H9 (cell line): ENCODE measurements around the gene SHISA9. TPM values are rescaled to one million over a fixed set of nuclear protein-coding genes. Genes with fewer than 3 reads are reported as not detected.

Source experiments
- DNase-seq: peaks from one replicate; pipeline ENCODE4 v3.0.0-alpha.2; 2017
- H2AFZ ChIP-seq: one replicate; pipeline ENCODE4 v1.6.1; 2013; ENCODE audit warnings: mild to moderate bottlenecking, low read length, control low read depth, moderate library complexity
- H2AK5ac ChIP-seq: 2 replicates; pipeline ENCODE4 v1.6.1; 2013; ENCODE audit warnings: low read length, control low read depth, mixed read lengths; ENCODE audit not compliant: insufficient read length
- H2BK120ac ChIP-seq: one replicate; pipeline ENCODE4 v1.6.1; 2013; ENCODE audit warnings: low read depth, mild to moderate bottlenecking, low read length, control low read depth, inconsistent platforms; ENCODE audit not compliant: poor library complexity, severe bottlenecking
- H2BK12ac ChIP-seq: 2 replicates; pipeline ENCODE4 v1.6.1; 2013; ENCODE audit warnings: low read length, control low read depth, mixed read lengths, low read depth; ENCODE audit not compliant: insufficient read length
- H2BK15ac ChIP-seq: 2 replicates; pipeline ENCODE4 v1.6.1; 2013; ENCODE audit warnings: low read depth, low read length, control low read depth
- H2BK20ac ChIP-seq: one replicate; pipeline ENCODE4 v1.6.1; 2013; ENCODE audit warnings: low read depth, mild to moderate bottlenecking, low read length, control low read depth, inconsistent platforms; ENCODE audit not compliant: poor library complexity, severe bottlenecking
- H2BK5ac ChIP-seq: 2 replicates; pipeline ENCODE4 v1.6.1; 2013; ENCODE audit warnings: low read length, control low read depth, mixed read lengths; ENCODE audit not compliant: insufficient read length
- H3K14ac ChIP-seq: 2 replicates; pipeline ENCODE4 v1.6.1; 2013; ENCODE audit warnings: low read length, control low read depth; ENCODE audit not compliant: insufficient read depth
- H3K18ac ChIP-seq: 2 replicates; pipeline ENCODE4 v1.6.1; 2013; ENCODE audit warnings: low read depth, mild to moderate bottlenecking, mixed read lengths, low read length, control low read depth; ENCODE audit not compliant: insufficient read length
- H3K23ac ChIP-seq: 2 replicates; pipeline ENCODE4 v1.6.1; 2013; ENCODE audit warnings: low read length, control low read depth, mixed read lengths, low read depth; ENCODE audit not compliant: insufficient read length
- H3K23me2 ChIP-seq: 2 replicates; pipeline ENCODE4 v1.6.1; 2013; ENCODE audit warnings: low read depth, mild to moderate bottlenecking, mixed read lengths, low read length, control low read depth; ENCODE audit not compliant: insufficient read length, poor library complexity, severe bottlenecking
- H3K27ac ChIP-seq: 2 replicates; pipeline ENCODE4 v1.5.1; 2013; ENCODE audit warnings: low read length, control low read depth, mixed read lengths, low read depth; ENCODE audit not compliant: insufficient read length
- H3K27me3 ChIP-seq: 2 replicates; pipeline ENCODE4 v1.6.1; 2013; ENCODE audit warnings: low read length, control low read depth, inconsistent platforms; ENCODE audit not compliant: insufficient read depth
- H3K4ac ChIP-seq: 2 replicates; pipeline ENCODE4 v1.6.1; 2013; ENCODE audit warnings: low read depth, mild to moderate bottlenecking, control low read depth, inconsistent platforms, low read length, moderate library complexity
- H3K4me1 ChIP-seq: 2 replicates; pipeline ENCODE4 v1.6.1; 2013; ENCODE audit warnings: low read length, control low read depth, inconsistent platforms; ENCODE audit not compliant: insufficient read depth
- H3K4me2 ChIP-seq: 2 replicates; pipeline ENCODE4 v1.6.1; 2013; ENCODE audit warnings: low read length, control low read depth, mixed read lengths; ENCODE audit not compliant: insufficient read length, insufficient read depth
- H3K56ac ChIP-seq: 2 replicates; pipeline ENCODE4 v1.6.1; 2013; ENCODE audit warnings: low read depth, mild to moderate bottlenecking, mixed read lengths, low read length, control low read depth; ENCODE audit not compliant: insufficient read length
- H3K79me1 ChIP-seq: 2 replicates; pipeline ENCODE4 v1.6.1; 2013; ENCODE audit warnings: low read depth, mild to moderate bottlenecking, moderate library complexity, low read length, control low read depth, inconsistent platforms; ENCODE audit not compliant: insufficient read depth, poor library complexity, severe bottlenecking
- H3K79me2 ChIP-seq: 2 replicates; pipeline ENCODE4 v1.6.1; 2013; ENCODE audit warnings: low read length, control low read depth, inconsistent platforms; ENCODE audit not compliant: insufficient read depth
- H3K9ac ChIP-seq: 2 replicates; pipeline ENCODE4 v1.6.1; 2013; ENCODE audit warnings: low read length, control low read depth, mixed read lengths; ENCODE audit not compliant: insufficient read length; ENCODE audit errors: extremely low read depth
- H3K9me3 ChIP-seq: one replicate; pipeline ENCODE4 v1.6.1; 2013; ENCODE audit warnings: low read depth, low read length, inconsistent platforms; ENCODE audit not compliant: control insufficient read depth
- H3T11ph ChIP-seq: one replicate; pipeline ENCODE4 v1.6.1; 2013; ENCODE audit warnings: mild to moderate bottlenecking, low read length, control low read depth, inconsistent platforms
- H4K20me1 ChIP-seq: one replicate; pipeline ENCODE4 v1.6.1; 2013; ENCODE audit not compliant: control insufficient read depth, insufficient read length, insufficient read depth
- H4K5ac ChIP-seq: 2 replicates; pipeline ENCODE4 v1.6.1; 2013; ENCODE audit warnings: low read depth, mild to moderate bottlenecking, mixed read lengths, low read length, control low read depth; ENCODE audit not compliant: insufficient read length
- H4K8ac ChIP-seq: replicated peaks from 2 replicates; pipeline ENCODE4 v1.6.1; 2013; ENCODE audit warnings: low read length, control low read depth, mixed read lengths, low read depth; ENCODE audit not compliant: insufficient read length
- H4K91ac ChIP-seq: 2 replicates; pipeline ENCODE4 v1.6.1; 2013; ENCODE audit warnings: low read depth, mild to moderate bottlenecking, moderate library complexity, mixed read lengths, low read length, control low read depth; ENCODE audit not compliant: insufficient read length
- H3K27ac Mint-ChIP-seq, 3 experiments: 2 replicates in 2 of 3; 3 replicates in 1 of 3; pipeline ENCODE4 v1.8.0; 2020 to 2021; ENCODE audit warnings: mixed read lengths in 3 of 3, mild to moderate bottlenecking in 1 of 3, moderate library complexity in 1 of 3
- H3K27me3 Mint-ChIP-seq: 2 replicates; pipeline ENCODE4 v1.8.0; 2021; ENCODE audit warnings: low read depth, mild to moderate bottlenecking, moderate library complexity, mixed read lengths
- H3K36me3 Mint-ChIP-seq, 3 experiments: 2 replicates in 2 of 3; 3 replicates in 1 of 3; pipeline ENCODE4 v1.8.0; 2020 to 2021; ENCODE audit warnings: low read depth in 3 of 3, mixed read lengths in 3 of 3; ENCODE audit not compliant: insufficient read depth in 1 of 3
- H3K4me1 Mint-ChIP-seq, 2 experiments: 2 replicates each; pipeline ENCODE4 v1.8.0; 2020; ENCODE audit warnings: mixed read lengths in 2 of 2
- H3K4me3 Mint-ChIP-seq, 2 experiments: 2 replicates in 1 of 2; 3 replicates in 1 of 2; pipeline ENCODE4 v1.8.0; 2020 to 2021; ENCODE audit warnings: mild to moderate bottlenecking in 2 of 2, mixed read lengths in 2 of 2, moderate library complexity in 1 of 2
- H3K9me3 Mint-ChIP-seq, 2 experiments: 2 replicates in 1 of 2; 3 replicates in 1 of 2; pipeline ENCODE4 v1.8.0; 2020; ENCODE audit warnings: mild to moderate bottlenecking in 2 of 2, mixed read lengths in 2 of 2, moderate library complexity in 1 of 2
- WGBS: extraction: QIAGEN DNeasy Blood & Tissue Kit; methylation state at CpG from one replicate; pipeline ENCODE4 v1.1.7; 2013; ENCODE audit warnings: missing lambda C conversion rate, low lambda C conversion rate, mixed read lengths; ENCODE audit not compliant: insufficient read length; ENCODE audit errors: extremely low coverage; 5-methylcytosine and 5-hydroxymethylcytosine counted together
- total RNA-seq: library from RNA; stranded (reverse); gene quantifications from 2 replicates; pipeline ENCODE4 v1.2.1, GENCODE V29; 2021
- TF ChIP-seq, protein P1 (sequence below): fragments of 200-600 bp; sonication (generic); conservative IDR thresholded peaks from 3 replicates; pipeline ENCODE4 v1.8.0; 2021; ENCODE audit warnings: antibody characterized with exemption, mild to moderate bottlenecking

SHISA9 gene
- total RNA-seq, 1 experiment from 2014 or later = 7.0 TPM

DNA sequence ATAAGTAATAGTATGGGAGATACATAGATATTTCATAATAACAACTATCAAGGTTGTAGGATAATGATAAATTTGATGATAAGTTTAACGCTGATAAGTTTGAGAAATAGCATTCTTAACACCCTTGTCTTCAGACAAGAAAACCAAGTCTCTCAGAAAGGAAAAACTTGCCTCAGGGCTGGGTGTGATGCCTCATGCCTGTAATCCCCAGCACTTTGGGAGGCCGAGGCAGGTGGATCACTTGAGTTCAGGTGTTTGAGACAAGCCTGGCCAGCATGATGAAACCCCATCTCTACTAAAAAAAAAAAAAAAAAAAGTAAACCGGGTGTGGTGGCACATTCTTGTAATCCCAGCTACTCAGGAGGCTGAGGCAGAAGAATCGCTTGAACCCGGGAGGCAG, 90.7 kb downstream of the SHISA9 start:
- no CpG with 5 or more reads among the region's 5 CpGs for WGBS
- Histone ChIP-seq H3K4me1 (peaks cover 3% of the 10 kb centered on the region), H4K91ac (no peak overlapping the region), H2AFZ (no peak overlapping the region), H3K14ac (no peak overlapping the region), H2BK5ac (no peak overlapping the region), H3K9ac (no peak overlapping the region), H2BK15ac (no peak overlapping the region), H4K20me1 (no peaks in the 10 kb centered on the region), H3K23ac (no peak overlapping the region), H3K79me1 (no peaks in the 10 kb centered on the region), H4K5ac (no peak overlapping the region), H3K9me3 (no peaks in the 10 kb centered on the region), H3K4me2 (no peak overlapping the region), H3K56ac (no peak overlapping the region), H3T11ph (no peak overlapping the region), H3K79me2 (peaks cover 3% of the 10 kb centered on the region; the same call in 1 of the 2 replicates), H3K27ac (no peak overlapping the region), H3K23me2 (no peaks in the 10 kb centered on the region), H4K8ac (no peak overlapping the region), H2BK12ac (no peak overlapping the region), H2BK20ac (no peak overlapping the region), H2AK5ac (no peak overlapping the region), H3K18ac (no peak overlapping the region), H3K27me3 (no peaks in the 10 kb centered on the region), H3K4ac (no peak overlapping the region), H2BK120ac (no peak overlapping the region)
- Mint-ChIP-seq H3K27ac (no peak overlapping the region), H3K9me3 (no peaks in the 10 kb centered on the region; a peak in 1 of 5 replicates), H3K27me3 (no peaks in the 10 kb centered on the region; the same call in 1 of the 2 replicates), H3K4me3 (no peak overlapping the region), H3K36me3 (no peaks in the 10 kb centered on the region; a peak in 1 of 7 replicates), H3K4me1 (peaks cover 7 to 13% of the 10 kb centered on the region in 2 experiments)
- TF ChIP-seq, protein P1, sequence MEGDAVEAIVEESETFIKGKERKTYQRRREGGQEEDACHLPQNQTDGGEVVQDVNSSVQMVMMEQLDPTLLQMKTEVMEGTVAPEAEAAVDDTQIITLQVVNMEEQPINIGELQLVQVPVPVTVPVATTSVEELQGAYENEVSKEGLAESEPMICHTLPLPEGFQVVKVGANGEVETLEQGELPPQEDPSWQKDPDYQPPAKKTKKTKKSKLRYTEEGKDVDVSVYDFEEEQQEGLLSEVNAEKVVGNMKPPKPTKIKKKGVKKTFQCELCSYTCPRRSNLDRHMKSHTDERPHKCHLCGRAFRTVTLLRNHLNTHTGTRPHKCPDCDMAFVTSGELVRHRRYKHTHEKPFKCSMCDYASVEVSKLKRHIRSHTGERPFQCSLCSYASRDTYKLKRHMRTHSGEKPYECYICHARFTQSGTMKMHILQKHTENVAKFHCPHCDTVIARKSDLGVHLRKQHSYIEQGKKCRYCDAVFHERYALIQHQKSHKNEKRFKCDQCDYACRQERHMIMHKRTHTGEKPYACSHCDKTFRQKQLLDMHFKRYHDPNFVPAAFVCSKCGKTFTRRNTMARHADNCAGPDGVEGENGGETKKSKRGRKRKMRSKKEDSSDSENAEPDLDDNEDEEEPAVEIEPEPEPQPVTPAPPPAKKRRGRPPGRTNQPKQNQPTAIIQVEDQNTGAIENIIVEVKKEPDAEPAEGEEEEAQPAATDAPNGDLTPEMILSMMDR = no peak
- DNase-seq = no peak
